HL-60 (cell line): ENCODE measurements around the gene AK8.
A peak's percentile ranks its signal among the peaks of the same experiment; 100 is the strongest.

ENCODE experiments used
- DNase-seq, 2 experiments: peaks; one replicate each; pipeline ENCODE4 v3.0.0-alpha.2; 2010 to 2020; ENCODE audit warnings: low read depth in 1 of 2, low spot score in 1 of 2
- H3K27ac ChIP-seq: fragments of 250-450 bp; sonication (Bioruptor Pico); replicated peaks from 2 replicates; pipeline ENCODE4 v1.5.1; 2020; ENCODE audit warnings: mild to moderate bottlenecking, moderate library complexity
- H3K27me3 ChIP-seq: fragments of 250-450 bp; sonication (Bioruptor Pico); 2 replicates; pipeline ENCODE4 v1.5.1; 2021; ENCODE audit warnings: mild to moderate bottlenecking, moderate library complexity; ENCODE audit not compliant: insufficient read depth, poor library complexity, severe bottlenecking
- H3K4me3 ChIP-seq: replicated peaks from 2 replicates; pipeline ENCODE4 v1.5.1; 2011; ENCODE audit warnings: mild to moderate bottlenecking, control low read depth, low read length; ENCODE audit not compliant: insufficient read depth
- CTCF ChIP-seq: IDR thresholded peaks from one replicate; pipeline ENCODE4 v1.5.1; 2011; ENCODE audit warnings: low read length, control low read depth, inconsistent platforms; ENCODE audit not compliant: insufficient read depth
- GABPA ChIP-seq: IDR thresholded peaks from 2 replicates; pipeline ENCODE4 v1.6.1; 2012; ENCODE audit warnings: low read depth
- POLR2AphosphoS5 ChIP-seq: IDR thresholded peaks from 2 replicates; pipeline ENCODE4 v1.6.1; 2012; ENCODE audit warnings: low read depth
- REST ChIP-seq: IDR thresholded peaks from 2 replicates; pipeline ENCODE4 v1.6.1; 2012; ENCODE audit warnings: low read depth; ENCODE audit not compliant: insufficient replicate concordance
- SPI1 ChIP-seq: IDR thresholded peaks from 2 replicates; pipeline ENCODE4 v1.6.1; 2012; ENCODE audit warnings: low read depth, mild to moderate bottlenecking, borderline replicate concordance

Gene AK8

DNA sequence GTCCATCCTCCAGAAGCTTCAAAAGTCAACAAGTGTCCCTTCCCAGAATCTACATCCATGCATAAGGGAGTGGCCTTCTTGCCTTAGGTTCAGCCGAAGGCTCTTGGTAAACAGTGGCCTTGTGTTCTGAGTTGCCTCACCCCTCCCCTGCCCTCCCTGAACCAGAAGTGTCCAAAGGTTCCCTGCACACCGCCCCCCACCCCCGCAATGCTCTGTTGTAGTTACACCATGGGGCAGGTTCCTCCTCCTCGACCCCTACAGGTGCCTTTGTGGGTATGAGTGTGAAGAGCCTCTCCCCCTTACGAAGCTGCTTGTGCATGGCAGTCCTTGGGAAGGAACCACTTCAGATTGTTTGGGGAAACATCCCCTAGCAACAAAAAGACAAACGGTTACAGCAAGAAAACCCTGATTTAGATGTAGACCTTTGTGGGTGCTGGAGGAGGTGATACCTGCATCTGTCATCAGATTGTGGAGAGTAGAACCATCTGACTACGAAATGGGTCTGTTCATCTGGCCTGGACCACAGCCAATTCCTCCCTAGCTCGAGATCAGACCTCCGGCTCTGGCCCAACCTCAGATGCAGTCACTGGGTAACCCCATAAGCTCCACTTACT lies 7.7 kb upstream of the AK8 start:
- no peak for TF ChIP-seq REST
- TF ChIP-seq GABPA = no peak
- TF ChIP-seq POLR2AphosphoS5 = no peak
- no peak for TF ChIP-seq CTCF
- no peak for TF ChIP-seq SPI1
- H3K27me3 ChIP-seq = no peaks in the 10 kb centered on the region
- peak; percentile 12 to 32 for DNase-seq
- no peak overlapping the region for H3K4me3 ChIP-seq
- no peak overlapping the region for H3K27ac ChIP-seq

DNA sequence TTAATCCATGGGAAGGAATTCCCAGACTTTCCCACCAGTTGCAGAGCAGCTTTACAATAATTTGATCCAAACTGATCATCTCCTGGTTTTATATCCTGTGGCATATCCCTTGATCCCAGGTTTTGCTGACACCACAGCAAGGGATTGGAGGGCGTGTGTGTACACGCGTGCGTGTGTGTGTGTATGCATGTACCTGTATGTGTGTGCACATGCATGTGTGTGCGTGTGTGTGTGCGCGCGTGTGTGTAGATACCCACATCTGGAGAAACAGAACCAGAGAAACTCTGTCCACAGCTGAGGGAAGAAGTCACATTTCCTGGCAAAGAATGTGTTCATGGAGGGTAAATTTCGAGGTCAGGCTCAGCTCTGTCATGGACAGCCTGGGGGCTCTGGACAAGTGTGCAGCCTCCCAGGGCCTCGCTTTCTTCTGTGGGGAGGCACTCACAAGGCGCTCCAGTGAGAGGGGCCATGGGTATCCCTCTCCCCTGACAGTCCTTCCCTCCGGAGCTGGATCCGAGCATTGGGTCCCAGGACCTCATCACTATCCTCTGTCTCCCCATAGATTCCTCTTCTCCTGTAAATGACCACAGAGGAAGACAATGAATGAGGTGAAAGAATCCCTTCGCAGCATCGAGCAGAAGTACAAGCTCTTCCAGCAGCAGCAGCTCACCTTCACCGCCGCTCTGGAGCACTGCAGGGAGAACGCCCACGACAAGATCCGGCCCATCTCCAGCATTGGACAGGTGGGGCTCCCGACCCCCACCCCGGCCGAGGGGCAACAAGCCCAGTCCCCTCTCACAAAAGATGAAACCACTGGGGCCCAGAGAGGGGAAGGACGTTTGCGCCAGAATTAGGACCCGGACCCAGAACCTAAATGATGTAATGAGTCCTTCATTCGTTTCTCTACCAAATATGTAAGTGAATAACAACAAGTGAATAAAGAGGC lies 5.5 kb upstream of the AK8 start:
- H3K4me3 ChIP-seq = no peak overlapping the region
- TF ChIP-seq SPI1 = no peak
- no peak overlapping the region for H3K27ac ChIP-seq
- no peak for DNase-seq
- H3K27me3 ChIP-seq = no peaks in the 10 kb centered on the region

DNA sequence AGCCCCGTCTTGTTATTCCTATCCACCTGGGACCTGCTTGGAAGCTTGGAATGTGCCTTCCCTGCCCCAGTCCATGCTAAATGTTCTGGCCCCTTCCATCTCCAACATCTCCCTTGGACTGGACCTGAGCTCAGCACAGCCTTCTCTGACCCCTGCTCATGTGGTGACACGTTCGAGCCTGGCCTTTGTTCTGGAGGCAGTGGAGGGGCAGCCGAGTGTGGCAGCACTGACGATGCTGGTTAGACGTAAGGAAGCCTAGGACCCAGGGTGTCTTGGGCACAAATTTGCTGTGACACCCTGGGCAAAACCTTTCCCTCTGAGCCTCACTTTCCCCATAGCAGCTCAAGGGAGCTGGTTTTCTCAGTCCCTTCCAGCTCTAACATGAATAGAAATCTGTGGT lies 4.5 kb upstream of the AK8 start:
- Histone ChIP-seq H3K4me3 (no peak overlapping the region), H3K27ac (no peak overlapping the region), H3K27me3 (no peaks in the 10 kb centered on the region)
- no peak for TF ChIP-seq CTCF
- TF ChIP-seq POLR2AphosphoS5 = no peak
- no peak for TF ChIP-seq SPI1
- TF ChIP-seq REST = no peak
- no peak for TF ChIP-seq GABPA
- no peak for DNase-seq

DNA sequence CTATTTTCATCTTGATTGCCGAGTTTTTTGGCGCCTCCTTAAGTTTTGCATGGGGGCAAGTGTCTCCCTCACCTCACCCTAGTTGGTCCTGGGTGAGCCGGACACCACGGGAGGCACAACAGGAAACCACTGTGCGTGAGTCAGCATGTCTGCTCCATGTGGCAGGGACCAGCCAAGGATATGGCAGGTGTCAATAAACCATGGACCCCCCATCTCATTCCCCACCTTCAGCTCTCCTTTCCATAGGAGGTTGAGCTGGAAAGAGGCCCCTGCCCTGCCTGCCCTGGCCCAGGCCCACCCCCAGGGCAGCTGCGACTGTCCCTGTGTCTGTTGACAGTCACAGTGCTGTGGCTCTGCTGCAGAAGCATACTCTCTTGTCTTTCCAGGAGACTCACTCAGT lies 3.7 kb upstream of the AK8 start:
- Histone ChIP-seq H3K27ac (no peak overlapping the region), H3K4me3 (no peak overlapping the region), H3K27me3 (no peaks in the 10 kb centered on the region)
- no peak for TF ChIP-seq SPI1
- TF ChIP-seq GABPA = no peak
- DNase-seq = peak in 1 of 2 experiments; percentile 36
